Activated naive CD4-positive, alpha-beta T cell treated with anti-CD3 and anti-CD28 coated beads, Interleukin-2, amount 10 ng/mL, durations not matched to agents 7 days and 5 days (primary cell): ENCODE measurements around the gene PHOX2A.

Source experiments
- CTCF ChIA-PET: fragments of 350-600 bp; sonication (Branson Sonifier 250); formaldehyde crosslinking; loops from one replicate; lab custom pipeline; 2021; ENCODE audit warnings: antibody characterized with exemption; lab: Charles Lee
- DNase-seq: peaks from one replicate; pipeline ENCODE4 v3.0.0-alpha.2; 2020
- H3K27ac Mint-ChIP-seq: one replicate; pipeline ENCODE4 v1.8.0; 2021; ENCODE audit warnings: mild to moderate bottlenecking, moderate library complexity, mixed read lengths
- H3K27me3 Mint-ChIP-seq: one replicate; pipeline ENCODE4 v1.8.0; 2021; ENCODE audit warnings: mild to moderate bottlenecking, mixed read lengths
- H3K36me3 Mint-ChIP-seq: one replicate; pipeline ENCODE4 v1.8.0; 2021; ENCODE audit warnings: mixed read lengths
- H3K4me1 Mint-ChIP-seq: one replicate; pipeline ENCODE4 v1.8.0; 2021; ENCODE audit warnings: mixed read lengths
- H3K4me3 Mint-ChIP-seq: one replicate; pipeline ENCODE4 v1.8.0; 2021; ENCODE audit warnings: mild to moderate bottlenecking, moderate library complexity, mixed read lengths
- H3K9me3 Mint-ChIP-seq: one replicate; pipeline ENCODE4 v1.8.0; 2021; ENCODE audit warnings: mixed read lengths

PHOX2A gene

GRCh38 chr11:72228229-72228843 is 15.6 kb downstream of the PHOX2A start:
- CTCF ChIA-PET = interaction anchor here (1.1 to 1.2 kb wide), 2 partner anchors 10 to 202 kb away, joined by 3 to 5 read pairs; no protein-coding TSS in a partner anchor
- Mint-ChIP-seq H3K4me1 (peaks cover 16% of the 10 kb centered on the region), H3K36me3 (peaks cover 33% of the 10 kb centered on the region), H3K27me3 (no peaks in the 10 kb centered on the region), H3K4me3 (no peak overlapping the region), H3K9me3 (no peaks in the 10 kb centered on the region), H3K27ac (no peak overlapping the region)
- no peak for DNase-seq

- H3K9me3 Mint-ChIP-seq = no peaks in the 10 kb centered on the region
- H3K27ac Mint-ChIP-seq = no peak overlapping the region
- peak; percentile 18 for DNase-seq
- H3K4me3 Mint-ChIP-seq = no peak overlapping the region
- CTCF ChIA-PET = interaction anchor here (1.1 to 3.6 kb wide), 4 partner anchors 10 to 203 kb away, joined by 3 to 15 read pairs (median 6); no protein-coding TSS in a partner anchor
- no peaks in the 10 kb centered on the region for H3K27me3 Mint-ChIP-seq
- peaks cover 29% of the 10 kb centered on the region for H3K36me3 Mint-ChIP-seq
- H3K4me1 Mint-ChIP-seq = peaks cover 19% of the 10 kb centered on the region
Observed at GRCh38 chr11:72227316-72228228, 16.4 kb downstream of the PHOX2A start.

- Mint-ChIP-seq H3K36me3 (peaks cover 23% of the 10 kb centered on the region), H3K27me3 (no peaks in the 10 kb centered on the region), H3K4me1 (peaks cover 26% of the 10 kb centered on the region), H3K27ac (no peak overlapping the region), H3K9me3 (no peaks in the 10 kb centered on the region), H3K4me3 (peak overlapping the region; percentile 3)
- CTCF ChIA-PET = interaction anchor here (2.3 to 3.6 kb wide), 2 partner anchors 12 to 204 kb away, joined by 8 to 15 read pairs; no protein-coding TSS in a partner anchor
- DNase-seq = no peak
Observed at GRCh38 chr11:72226701-72227100, 17.3 kb downstream of the PHOX2A start.

- Mint-ChIP-seq H3K9me3 (no peaks in the 10 kb centered on the region), H3K27me3 (peaks cover 4% of the 10 kb centered on the region), H3K4me1 (peaks cover 26% of the 10 kb centered on the region), H3K27ac (peak overlapping the region; percentile 86), H3K36me3 (peaks cover 16% of the 10 kb centered on the region), H3K4me3 (peak overlapping the region; percentile 82)
- DNase-seq = peak; percentile 46
- CTCF ChIA-PET = interaction anchor here (1.0 to 3.6 kb wide), 4 partner anchors 13 to 209 kb away, joined by 3 to 15 read pairs (median 6); partner anchors contain the start of gene CLPB
Observed at GRCh38 chr11:72225411-72225951, 18.5 kb downstream of the PHOX2A start.

- H3K27ac Mint-ChIP-seq = peak within 1 kb of the TSS; percentile 92
- peaks cover 26% of the 10 kb centered on the region for H3K4me1 Mint-ChIP-seq
- DNase-seq = peak; percentile 67
- H3K9me3 Mint-ChIP-seq = no peaks in the 10 kb centered on the region
- peaks cover 4% of the 10 kb centered on the region for H3K27me3 Mint-ChIP-seq
- CTCF ChIA-PET = interaction anchor here (1.0 to 3.6 kb wide), 4 partner anchors 14 to 210 kb away, joined by 3 to 15 read pairs (median 6); partner anchors contain the start of gene CLPB
- peaks cover 13% of the 10 kb centered on the region for H3K36me3 Mint-ChIP-seq
- H3K4me3 Mint-ChIP-seq = peak within 1 kb of the TSS; percentile 92
Observed at GRCh38 chr11:72224564-72225410, 19.2 kb downstream of the PHOX2A start, which contains the start of gene INPPL1. INPPL1 (plus strand) TSS chr11:72224767; CDS start chr11:72224985, 218 bp downstream.

GRCh38 chr11:72223615-72224563 is 20.1 kb downstream of the PHOX2A start:
- H3K4me3 Mint-ChIP-seq = peak overlapping the region; percentile 92
- peaks cover 26% of the 10 kb centered on the region for H3K4me1 Mint-ChIP-seq
- peak overlapping the region; percentile 92 for H3K27ac Mint-ChIP-seq
- no peaks in the 10 kb centered on the region for H3K9me3 Mint-ChIP-seq
- DNase-seq = peak; percentile 77
- H3K27me3 Mint-ChIP-seq = peaks cover 5% of the 10 kb centered on the region
- CTCF ChIA-PET = interaction anchor here (1.5 to 3.6 kb wide), 2 partner anchors 14 to 207 kb away, joined by 3 to 15 read pairs; no protein-coding TSS in a partner anchor
- peaks cover 5% of the 10 kb centered on the region for H3K36me3 Mint-ChIP-seq

GRCh38 chr11:72222907-72223614 is 20.9 kb downstream of the PHOX2A start:
- Mint-ChIP-seq H3K27me3 (peaks cover 13% of the 10 kb centered on the region), H3K4me1 (peaks cover 26% of the 10 kb centered on the region), H3K27ac (peak overlapping the region; percentile 90), H3K9me3 (no peaks in the 10 kb centered on the region), H3K36me3 (no peaks in the 10 kb centered on the region), H3K4me3 (peak overlapping the region; percentile 92)
- peak; percentile 97 for DNase-seq
- CTCF ChIA-PET = interaction anchor here (0.9 to 1.5 kb wide), 2 partner anchors 15 to 223 kb away, joined by 3 read pairs; no protein-coding TSS in a partner anchor

GRCh38 chr11:72222106-72222891 is 21.7 kb downstream of the PHOX2A start:
- H3K4me3 Mint-ChIP-seq = peak overlapping the region; percentile 92
- CTCF ChIA-PET = interaction anchor here (0.9 to 1.5 kb wide), 3 partner anchors 16 to 224 kb away, joined by 3 read pairs; no protein-coding TSS in a partner anchor
- H3K9me3 Mint-ChIP-seq = no peaks in the 10 kb centered on the region
- H3K27me3 Mint-ChIP-seq = peaks cover 21% of the 10 kb centered on the region
- no peak for DNase-seq
- H3K4me1 Mint-ChIP-seq = peaks cover 32% of the 10 kb centered on the region
- H3K36me3 Mint-ChIP-seq = no peaks in the 10 kb centered on the region
- H3K27ac Mint-ChIP-seq = peak overlapping the region; percentile 90

GRCh38 chr11:72221386-72222075 is 22.4 kb downstream of the PHOX2A start:
- Mint-ChIP-seq H3K4me3 (no peak overlapping the region), H3K4me1 (peaks cover 34% of the 10 kb centered on the region)
- CTCF ChIA-PET = interaction anchor here (1.0 kb wide), 1 partner anchor 209 kb away, joined by 3 read pairs; no protein-coding TSS in a partner anchor

GRCh38 chr11:72220696-72221363 is 23.1 kb downstream of the PHOX2A start:
- Mint-ChIP-seq H3K36me3 (no peaks in the 10 kb centered on the region), H3K9me3 (no peaks in the 10 kb centered on the region), H3K27me3 (peaks cover 36% of the 10 kb centered on the region), H3K4me1 (peaks cover 27% of the 10 kb centered on the region), H3K27ac (peak overlapping the region; percentile 68), H3K4me3 (no peak overlapping the region)
- DNase-seq = no peak
- CTCF ChIA-PET = no interaction called here

More at GRCh38 chr11:72221386-72222075, 22.4 kb downstream of the PHOX2A start:
- no peak overlapping the region for H3K27ac Mint-ChIP-seq
- H3K9me3 Mint-ChIP-seq = no peaks in the 10 kb centered on the region
- peaks cover 29% of the 10 kb centered on the region for H3K27me3 Mint-ChIP-seq
- no peak for DNase-seq
- no peaks in the 10 kb centered on the region for H3K36me3 Mint-ChIP-seq
